ENCODE data around the gene ATP5F1D. TPM values are rescaled to one million over a fixed set of nuclear protein-coding genes. Genes with fewer than 3 reads are reported as not detected.
A peak's percentile ranks its signal among the peaks of the same experiment; 100 is the strongest.

Gene ATP5F1D
- total and polyA plus RNA-seq, 4 donors, result 27.1 to 266 (median 187) TPM

GRCh38 chr19:1256646-1257474 lies 15.3 kb downstream of the ATP5F1D start:
- no peak for ATAC-seq (ENCODE audit: insufficient read depth, low FRiP score)
- Histone ChIP-seq H3K9ac (ENCODE audit: insufficient read depth in 1 of 2, low read length in 2 of 2) (no peak overlapping the region), H3K9me3 (ENCODE audit: control insufficient read depth in 4 of 4, insufficient read depth in 3 of 4, low read length in 3 of 4) (no peaks in the 10 kb centered on the region), H3K27me3 (ENCODE audit: control insufficient read depth in 3 of 3, insufficient read depth in 3 of 3, low read length in 2 of 3) (no peaks in the 10 kb centered on the region), H3K27ac (ENCODE audit: low read depth in 1 of 2, low read length in 1 of 2) (peak overlapping the region in 1 of 2 donors; percentile 56), H3K4me1 (ENCODE audit: control insufficient read depth in 5 of 5, insufficient read depth in 5 of 5, low read length in 5 of 5) (peaks cover 3 to 46% (median 22%) of the 10 kb centered on the region in 5 donors), H3K36me3 (ENCODE audit: control insufficient read depth in 4 of 4, insufficient read depth in 4 of 4, low read length in 4 of 4) (peaks cover 14 to 43% (median 26%) of the 10 kb centered on the region in 4 donors), H3K4me3 (no peak overlapping the region)
- WGBS, 2 donors, result 89 to 92% methylated on average over 45 to 46 of the region's 46 CpGs
- no peak for TF ChIP-seq CTCF (IDR thresholded peaks at IDR 0.05; ENCODE audit: control extremely low read depth, extremely low read depth)
- DNase-seq, result no peak

- no peak for TF ChIP-seq CTCF (IDR thresholded peaks at IDR 0.05; ENCODE audit: control extremely low read depth, extremely low read depth)
- Histone ChIP-seq H3K9ac (ENCODE audit: insufficient read depth in 1 of 2, low read length in 2 of 2) (no peak overlapping the region), H3K27ac (ENCODE audit: low read depth in 1 of 2, low read length in 1 of 2) (peak overlapping the region; percentile 30 to 71), H3K4me1 (ENCODE audit: control insufficient read depth in 5 of 5, insufficient read depth in 5 of 5, low read length in 5 of 5) (peaks cover 6 to 51% (median 30%) of the 10 kb centered on the region in 5 donors), H3K9me3 (ENCODE audit: control insufficient read depth in 4 of 4, insufficient read depth in 3 of 4, low read length in 3 of 4) (no peaks in the 10 kb centered on the region), H3K27me3 (ENCODE audit: control insufficient read depth in 3 of 3, insufficient read depth in 3 of 3, low read length in 2 of 3) (no peaks in the 10 kb centered on the region), H3K36me3 (ENCODE audit: control insufficient read depth in 4 of 4, insufficient read depth in 4 of 4, low read length in 4 of 4) (peaks cover 14 to 42% (median 25%) of the 10 kb centered on the region in 4 donors), H3K4me3 (no peak overlapping the region)
- ATAC-seq (ENCODE audit: insufficient read depth, low FRiP score), result no peak
- DNase-seq, result no peak
- WGBS, 2 donors, result 63 to 67% methylated on average over 23 of the region's 23 CpGs
Measured at GRCh38 chr19:1257475-1258162, 16.1 kb downstream of the ATP5F1D start.

- whole genome bisulfite sequencing, 2 donors, result 68 to 90% methylated on average over 8 of the region's 8 CpGs
- DNase-seq, result no peak
- H3K9ac ChIP-seq (ENCODE audit: insufficient read depth in 1 of 2, low read length in 2 of 2), result no peak overlapping the region
Measured at GRCh38 chr19:1258163-1258492, 16.6 kb downstream of the ATP5F1D start.

More at GRCh38 chr19:1258163-1258492, 16.6 kb downstream of the ATP5F1D start:
- no peaks in the 10 kb centered on the region for H3K9me3 ChIP-seq (ENCODE audit: control insufficient read depth in 4 of 4, insufficient read depth in 3 of 4, low read length in 3 of 4)
- H3K4me1 ChIP-seq (ENCODE audit: control insufficient read depth in 5 of 5, insufficient read depth in 5 of 5, low read length in 5 of 5), result peaks cover 6 to 53% (median 33%) of the 10 kb centered on the region in 5 donors
- H3K27me3 ChIP-seq (ENCODE audit: control insufficient read depth in 3 of 3, insufficient read depth in 3 of 3, low read length in 2 of 3), result no peaks in the 10 kb centered on the region
- no peak for TF ChIP-seq CTCF (IDR thresholded peaks at IDR 0.05; ENCODE audit: control extremely low read depth, extremely low read depth)
- ATAC-seq (ENCODE audit: insufficient read depth, low FRiP score), result no peak
- no peak overlapping the region for H3K4me3 ChIP-seq
- H3K36me3 ChIP-seq (ENCODE audit: control insufficient read depth in 4 of 4, insufficient read depth in 4 of 4, low read length in 4 of 4), result peaks cover 14 to 42% (median 25%) of the 10 kb centered on the region in 4 donors
- peak overlapping the region; percentile 30 to 71 for H3K27ac ChIP-seq (ENCODE audit: low read depth in 1 of 2, low read length in 1 of 2)
